NCI-H226 (cell line): ENCODE data around the gene P2RX4.
"Not testable (repeated sequence)": the region's sequence is repeated elsewhere in the genome, so short reads cannot be mapped to it uniquely, and the experiment has no call there.

ENCODE experiments used
- DNase-seq: peaks from one replicate; pipeline ENCODE4 v3.0.0-alpha.2; 2015

Gene P2RX4

GRCh38 chr12:121189619-121190155, 20.2 kb upstream of the P2RX4 start:
- DNase-seq, result no peak

GRCh38 chr12:121190523-121191031, 19.4 kb upstream of the P2RX4 start:
- DNase-seq, result peak; percentile 94

DNA sequence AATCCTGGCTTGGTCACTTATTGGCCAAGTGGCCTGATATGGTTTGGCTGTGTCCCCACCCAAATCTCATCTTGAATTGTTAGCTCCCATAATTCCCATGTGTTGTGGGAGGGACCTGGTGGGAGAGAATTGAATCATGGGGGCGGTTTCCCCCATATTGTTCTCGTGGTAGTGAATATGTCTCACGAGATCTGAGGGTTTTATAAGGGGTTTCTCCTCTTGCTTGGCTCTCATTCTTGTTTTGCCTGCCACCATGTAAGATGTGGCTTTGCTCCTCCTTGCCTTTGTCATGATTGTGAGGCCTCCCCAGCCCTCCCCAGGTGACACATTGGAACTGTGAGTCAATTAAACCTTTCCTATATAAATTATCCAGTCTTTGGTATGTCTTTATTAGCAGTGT, 18.8 kb upstream of the P2RX4 start:
- DNase-seq, result no peak

DNA sequence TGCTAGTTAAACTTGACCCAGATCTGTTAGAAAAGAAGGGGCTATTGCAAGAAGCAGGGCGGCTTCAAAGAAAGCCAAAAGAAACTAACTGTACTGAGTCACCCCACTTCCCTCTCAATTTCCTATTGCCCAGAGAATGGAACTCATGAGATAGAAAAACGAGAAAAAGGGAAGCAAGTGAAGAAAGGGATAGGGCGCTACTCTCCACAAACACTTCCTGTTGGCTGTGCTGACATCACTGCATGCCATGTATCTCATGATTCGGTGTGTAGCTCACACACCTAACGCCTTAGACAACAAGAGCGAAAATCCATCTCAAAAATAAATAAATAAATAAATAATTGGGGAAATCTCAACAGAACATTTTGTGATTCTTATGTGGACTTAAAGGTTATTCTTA, 13.0 kb upstream of the P2RX4 start:
- no peak for DNase-seq

DNA sequence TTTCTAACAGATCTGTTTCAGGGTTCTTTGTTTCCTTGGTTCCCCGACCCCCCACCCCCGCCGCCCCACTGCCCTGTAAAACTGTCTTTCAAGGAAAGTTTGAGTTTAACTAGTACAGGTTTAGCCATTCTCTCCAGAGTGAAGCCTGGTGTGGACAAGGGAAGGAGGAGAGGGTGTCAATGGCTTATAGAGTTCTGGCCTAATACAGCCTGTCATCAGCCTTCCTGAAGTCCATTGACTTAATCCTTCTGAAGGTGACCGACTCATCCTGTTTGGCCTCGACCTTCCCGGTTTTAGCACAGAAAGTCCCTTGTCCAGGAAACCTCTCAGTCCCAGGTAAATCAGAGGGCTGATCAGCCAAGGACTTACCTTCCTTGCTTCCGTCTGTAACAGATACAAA, 11.0 kb upstream of the P2RX4 start:
- no peak for DNase-seq

- not testable (repeated sequence) for DNase-seq
Measured at GRCh38 chr12:121201140-121201539, 8.8 kb upstream of the P2RX4 start.

GRCh38 chr12:121202407-121203355, 7.2 kb upstream of the P2RX4 start:
- DNase-seq, result no peak

DNA sequence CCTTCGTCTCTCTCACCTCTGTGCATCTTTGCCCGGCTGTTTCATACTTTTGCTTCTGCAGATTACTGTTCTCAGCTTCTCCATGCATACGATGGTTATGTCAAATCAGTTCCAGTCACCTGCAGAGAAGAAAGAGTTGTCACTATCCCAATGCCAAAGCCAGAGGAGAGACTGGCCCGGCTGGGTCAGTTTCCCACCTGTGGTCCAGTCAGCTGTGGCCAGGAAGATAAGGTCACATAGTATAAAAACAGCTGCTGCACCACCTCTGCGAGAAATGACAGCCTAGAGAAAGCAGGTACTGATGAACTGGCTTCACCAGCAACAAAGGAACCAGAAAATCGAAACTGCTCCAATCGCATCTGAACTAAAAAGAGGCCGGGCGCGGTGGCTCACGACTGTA, 6.4 kb upstream of the P2RX4 start:
- no peak for DNase-seq

- no peak for DNase-seq
Measured at GRCh38 chr12:121205491-121205890, 4.4 kb upstream of the P2RX4 start.

DNA sequence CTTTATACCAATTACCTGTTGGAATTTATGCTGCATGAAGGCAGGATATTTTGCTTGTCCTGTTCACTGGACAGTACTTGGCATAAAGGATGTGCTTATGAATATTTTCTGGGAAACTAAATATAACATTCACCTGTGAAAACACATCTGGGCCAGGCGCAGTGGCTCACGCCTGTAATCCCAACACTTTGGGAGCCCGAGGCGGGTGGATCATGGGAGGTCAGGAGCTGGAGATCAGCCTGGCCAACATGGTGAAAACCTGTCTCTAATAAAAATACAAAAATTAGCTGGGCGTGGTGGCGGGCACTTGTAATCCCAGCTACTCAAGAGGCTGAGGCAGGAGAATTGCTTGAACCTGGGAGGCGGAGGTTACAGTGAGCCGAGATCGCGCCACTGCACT, 1.4 kb upstream of the P2RX4 start:
- not testable (repeated sequence) for DNase-seq

DNA sequence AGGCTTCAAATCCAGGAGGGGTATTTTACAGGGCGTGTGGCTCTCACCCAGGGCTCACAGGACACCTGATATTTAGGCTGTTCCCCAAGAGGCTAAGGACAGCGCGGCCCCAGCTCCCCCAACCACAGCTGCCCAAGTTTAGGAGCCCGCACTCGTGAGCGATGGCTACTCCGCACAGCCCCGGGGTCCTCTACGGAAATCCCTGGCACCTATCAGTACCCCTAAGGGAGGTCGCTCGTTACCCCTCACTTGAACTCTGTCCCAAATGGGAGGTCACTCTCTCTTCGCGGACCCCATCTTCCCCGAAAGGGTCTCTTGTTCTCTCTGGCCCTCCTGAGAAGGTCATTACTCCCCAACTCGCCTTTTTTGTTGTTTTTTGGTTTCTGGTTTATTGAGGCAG, 708 bp upstream of the P2RX4 start:
- DNase-seq, result no peak

DNA sequence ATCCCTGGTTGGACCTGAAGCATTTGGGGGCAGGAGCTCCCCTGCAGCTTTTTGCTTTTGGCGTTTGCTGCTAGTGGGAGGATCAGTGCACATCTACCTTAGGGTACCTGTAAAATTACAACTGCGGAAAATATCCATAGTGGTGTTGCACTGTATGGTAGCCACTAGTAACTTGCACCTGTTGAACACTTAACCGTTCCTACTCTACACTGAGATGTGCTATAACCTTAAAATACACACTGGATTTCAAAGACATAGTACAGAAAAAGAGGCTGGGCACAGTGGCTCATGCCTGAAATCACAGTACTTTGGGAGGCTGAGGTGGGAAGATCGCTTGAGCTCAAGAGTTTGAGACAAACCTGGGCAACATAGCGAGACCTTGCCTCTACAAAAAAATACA, 2.9 kb downstream of the P2RX4 start:
- no peak for DNase-seq

- DNase-seq, result peak; percentile 62
Measured at GRCh38 chr12:121214166-121214777, 4.3 kb downstream of the P2RX4 start.

DNA sequence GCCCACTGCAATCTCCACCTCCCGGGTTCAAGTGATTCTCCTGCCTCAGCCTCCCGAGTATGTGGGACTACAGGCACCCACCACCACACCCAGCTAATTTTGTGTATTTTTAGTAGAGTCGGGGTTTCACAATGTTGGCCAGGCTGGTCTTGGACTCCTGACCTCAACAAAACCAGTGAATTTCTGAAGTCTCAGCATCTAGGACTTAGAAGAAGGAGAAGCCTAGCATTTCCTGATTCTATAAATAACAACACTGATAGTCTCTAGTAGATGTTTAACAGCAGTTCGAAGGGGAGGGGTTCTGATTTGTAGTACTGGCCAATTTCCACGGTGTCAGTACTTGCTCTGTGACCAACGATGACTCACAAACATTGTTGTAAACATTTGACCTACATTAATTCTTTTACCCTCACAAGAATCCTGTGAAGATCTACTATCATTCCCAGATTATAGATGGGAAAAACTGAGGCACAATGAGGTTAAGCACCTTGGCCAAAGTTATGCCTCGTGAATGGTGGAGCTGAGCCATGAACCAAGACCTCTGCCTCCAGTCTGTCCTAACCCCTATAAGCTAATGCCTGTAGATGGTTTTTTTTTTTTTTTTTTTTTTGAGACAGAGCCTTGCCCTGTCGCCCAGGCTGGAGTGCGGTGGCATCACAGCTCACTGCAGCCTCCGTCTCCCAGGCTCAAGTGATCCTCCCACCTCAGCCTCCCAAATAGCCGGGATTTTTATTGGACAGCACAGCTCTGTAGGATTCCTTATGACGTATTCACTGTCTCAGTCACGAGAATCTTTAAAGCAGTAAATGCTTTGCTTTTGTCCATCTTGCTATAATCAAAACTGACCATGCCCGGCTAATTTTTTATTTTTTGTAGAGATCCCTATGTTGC, 5.2 kb downstream of the P2RX4 start:
- peak; percentile 59 for DNase-seq

DNA sequence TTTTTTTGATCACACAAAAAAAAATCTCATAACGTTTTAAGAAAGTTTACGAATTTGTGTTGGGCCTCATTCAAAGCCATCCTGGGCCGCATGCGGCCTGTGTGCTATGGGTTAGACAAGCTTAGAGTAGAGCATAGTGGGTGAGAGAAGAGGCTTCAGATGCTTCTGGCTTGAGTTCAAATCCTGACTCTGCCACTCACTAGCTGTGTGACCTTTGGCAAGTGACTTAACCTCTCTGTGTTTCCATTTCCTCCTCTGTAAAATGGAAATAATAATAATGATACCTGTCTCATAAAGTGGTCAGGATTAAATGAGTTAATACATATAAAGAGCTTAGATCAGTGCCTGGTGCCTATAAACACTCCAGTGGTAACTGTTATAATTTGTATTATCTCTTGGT, 6.2 kb downstream of the P2RX4 start:
- no peak for DNase-seq

- DNase-seq, result no peak
Measured at GRCh38 chr12:121217063-121217462, 7.1 kb downstream of the P2RX4 start.

DNA sequence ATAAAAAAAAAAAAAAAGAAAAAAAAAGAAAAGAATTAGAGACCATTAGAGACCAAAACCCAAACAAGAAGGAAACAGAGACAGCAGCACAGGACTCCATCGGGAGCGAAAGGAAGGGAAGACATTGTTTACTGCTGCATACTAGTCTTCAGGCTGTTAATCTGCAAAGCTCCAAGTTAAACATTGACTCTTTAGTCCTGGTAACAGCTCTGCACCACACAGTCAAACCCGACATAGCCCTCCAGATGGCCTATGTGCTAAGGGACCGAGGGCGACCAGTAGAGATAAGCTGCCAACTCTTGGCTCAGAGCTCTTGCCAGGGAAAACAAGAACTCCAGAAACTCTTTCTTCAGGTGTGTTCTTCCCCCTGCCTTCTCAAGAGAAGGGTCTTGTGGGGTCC, 7.8 kb downstream of the P2RX4 start:
- DNase-seq, result no peak

DNA sequence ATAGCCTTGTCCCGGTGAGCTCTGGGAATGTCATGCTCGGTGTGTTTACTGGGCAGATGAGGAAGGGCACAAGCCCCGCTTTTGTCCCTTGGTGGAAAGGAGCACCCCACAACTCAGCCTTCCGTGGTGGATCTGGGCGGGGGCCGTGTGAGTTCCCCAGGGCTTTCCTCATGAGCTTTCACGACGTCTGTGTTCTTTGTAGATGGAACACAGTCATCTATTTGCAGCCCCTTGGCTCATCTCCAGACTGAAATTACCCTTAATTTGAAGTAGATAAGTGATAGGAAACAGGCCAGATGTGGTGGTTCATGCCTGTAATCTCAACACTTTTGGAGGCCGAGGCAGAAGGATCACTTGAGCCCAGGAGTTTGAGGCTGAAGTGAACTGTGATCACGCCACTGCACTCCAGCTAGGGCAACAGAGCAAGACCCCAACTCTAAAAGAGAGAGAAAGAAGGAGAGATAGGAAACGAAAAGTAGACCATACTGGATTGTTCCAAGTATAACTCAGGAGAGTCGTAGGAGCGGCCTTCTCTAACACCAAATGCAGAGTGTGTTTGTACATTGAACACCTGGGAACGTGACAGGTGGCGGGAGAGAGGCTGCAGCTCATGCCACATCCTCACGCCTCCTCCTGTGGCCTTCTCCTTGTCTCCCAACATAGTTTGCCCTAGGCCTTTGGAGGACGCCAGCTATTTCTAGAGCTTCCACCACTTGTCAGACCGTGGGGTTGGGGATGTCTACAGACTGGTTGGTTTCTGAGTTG, 8.8 kb downstream of the P2RX4 start:
- DNase-seq, result no peak

DNA sequence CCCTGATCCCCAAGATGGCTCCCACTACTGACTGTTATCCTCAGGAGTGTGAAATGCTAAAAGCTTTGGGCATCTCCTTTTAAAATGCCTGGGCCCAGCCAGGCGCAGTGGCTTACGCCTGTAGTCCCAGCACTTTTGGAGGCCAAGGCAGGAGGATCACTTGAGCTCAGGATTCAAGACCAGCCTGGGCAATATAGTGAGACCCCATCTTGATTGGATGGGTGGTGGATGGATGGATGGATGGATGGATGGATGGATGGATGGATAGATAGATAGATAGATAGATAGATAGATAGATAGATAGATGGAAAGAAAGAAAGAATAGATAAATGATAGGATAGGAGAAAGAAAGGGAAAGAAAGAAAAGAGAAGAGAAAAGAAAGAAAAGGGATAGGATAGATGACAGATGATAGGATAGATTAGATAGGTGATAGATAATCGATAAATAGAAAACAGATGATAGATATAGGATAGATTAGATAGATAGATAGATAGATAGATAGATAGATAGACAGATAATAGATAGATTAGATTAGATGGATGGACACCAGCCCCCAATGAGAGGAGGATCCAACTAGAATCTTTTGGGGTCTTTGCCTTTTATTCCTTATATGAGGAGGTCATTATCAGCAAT, 9.5 kb downstream of the P2RX4 start:
- DNase-seq, result no peak

- no peak for DNase-seq
Measured at GRCh38 chr12:121222847-121223246, 12.9 kb downstream of the P2RX4 start.
